ENCODE data around the gene MACROD1.

- TF ChIP-seq CTCF (IDR thresholded peaks at IDR 0.05; ENCODE audit: insufficient read depth, low read depth, low read length) = no peak
- no peak for TF ChIP-seq EZH2 (IDR thresholded peaks at IDR 0.05; ENCODE audit: insufficient read depth, low read length)
These were observed 102.1 kb downstream of the MACROD1 start for GRCh38 chr11:64063777-64064176.

Data from astrocyte (in vitro differentiated cells and primary cell).